HUES48 (cell line): Measurements from ENCODE around the gene ALKBH4.
"Not testable (repeated sequence)": the region's sequence is repeated elsewhere in the genome, so short reads cannot be mapped to it uniquely, and the experiment has no call there.

Experiments
- H3K27ac ChIP-seq: one replicate; pipeline ENCODE4 v1.7.0; 2013; ENCODE audit warnings: low read depth, low read length, inconsistent platforms
- H3K27me3 ChIP-seq: 2 replicates; pipeline ENCODE4 v1.6.1; 2013; ENCODE audit warnings: mild to moderate bottlenecking, low read length; ENCODE audit not compliant: control insufficient read depth, insufficient read depth
- H3K36me3 ChIP-seq: 2 replicates; pipeline ENCODE4 v1.6.1; 2013; ENCODE audit warnings: low read length; ENCODE audit not compliant: control insufficient read depth, insufficient read depth
- H3K4me1 ChIP-seq: 2 replicates; pipeline ENCODE4 v1.6.1; 2013; ENCODE audit warnings: mild to moderate bottlenecking, low read length; ENCODE audit not compliant: control insufficient read depth, insufficient read depth
- H3K4me3 ChIP-seq: 2 replicates; pipeline ENCODE4 v1.5.1; 2013; ENCODE audit warnings: mild to moderate bottlenecking, low read depth, low read length
- H3K9ac ChIP-seq: 2 replicates; pipeline ENCODE4 v1.6.1; 2013; ENCODE audit warnings: mild to moderate bottlenecking, low read depth, low read length, moderate library complexity
- H3K9me3 ChIP-seq: 2 replicates; pipeline ENCODE4 v1.6.1; 2013; ENCODE audit warnings: low read length; ENCODE audit not compliant: control insufficient read depth, insufficient read depth

The ALKBH4 gene

DNA sequence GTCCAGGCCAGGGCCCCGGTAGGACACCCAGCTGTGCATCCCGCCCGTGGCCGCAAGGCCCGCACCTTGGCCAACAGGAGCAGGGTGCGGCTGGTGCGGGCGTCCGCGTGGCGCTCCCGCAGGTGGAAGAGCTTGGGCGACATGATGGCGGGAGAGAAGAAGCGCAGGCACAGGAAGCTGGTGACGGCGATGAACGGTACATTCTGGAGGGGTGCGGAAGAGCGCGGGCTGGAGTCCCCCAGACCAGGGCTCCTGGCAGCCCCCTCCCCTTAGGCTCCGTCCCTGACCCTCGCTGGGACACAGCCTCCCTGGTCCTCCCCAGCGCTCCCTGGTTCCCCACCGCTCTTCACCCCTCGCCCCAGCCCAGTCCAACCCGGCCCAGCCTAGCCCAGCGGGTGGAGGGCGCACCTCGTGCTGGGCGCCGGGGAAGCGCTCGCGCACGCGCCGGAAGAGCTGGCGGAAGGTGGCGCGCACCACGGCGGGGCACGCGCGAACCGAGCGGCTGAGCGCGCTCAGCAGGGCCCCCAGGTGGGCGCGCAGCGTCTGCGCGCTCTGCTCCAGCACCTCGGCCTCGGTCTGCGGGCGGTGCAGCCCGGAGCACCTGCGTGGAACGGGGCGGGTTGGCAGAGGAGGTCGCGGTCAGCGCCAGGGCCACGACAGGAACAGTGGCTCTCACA lies 29.9 kb upstream of the ALKBH4 start:
- not testable (repeated sequence) for H3K27me3 ChIP-seq, H3K27ac ChIP-seq, H3K4me1 ChIP-seq, H3K9me3 ChIP-seq, H3K9ac ChIP-seq, H3K36me3 ChIP-seq, H3K4me3 ChIP-seq

DNA sequence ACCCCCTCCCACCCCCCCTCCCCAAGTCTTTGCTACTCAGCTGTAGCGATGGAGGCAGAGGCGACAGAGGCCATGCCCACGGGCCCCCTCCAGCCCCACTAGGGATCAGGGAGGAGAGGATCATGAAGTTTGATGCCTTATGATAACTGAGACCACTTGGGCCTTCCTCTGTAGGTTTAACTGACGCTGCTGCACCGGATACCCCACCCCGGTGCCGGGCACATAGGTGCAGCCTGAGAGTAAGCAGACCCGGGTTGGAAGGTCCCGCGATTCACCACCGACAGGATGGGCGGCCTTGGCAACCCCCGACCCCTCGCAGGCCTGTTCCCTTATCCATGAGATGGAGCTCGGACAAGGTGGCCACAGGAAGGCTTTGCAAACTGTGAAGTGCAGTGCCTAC lies 29.4 kb upstream of the ALKBH4 start:
- H3K4me1 ChIP-seq, H3K27ac ChIP-seq, H3K36me3 ChIP-seq, H3K4me3 ChIP-seq, H3K9me3 ChIP-seq, H3K9ac ChIP-seq, H3K27me3 ChIP-seq: not testable (repeated sequence)

DNA sequence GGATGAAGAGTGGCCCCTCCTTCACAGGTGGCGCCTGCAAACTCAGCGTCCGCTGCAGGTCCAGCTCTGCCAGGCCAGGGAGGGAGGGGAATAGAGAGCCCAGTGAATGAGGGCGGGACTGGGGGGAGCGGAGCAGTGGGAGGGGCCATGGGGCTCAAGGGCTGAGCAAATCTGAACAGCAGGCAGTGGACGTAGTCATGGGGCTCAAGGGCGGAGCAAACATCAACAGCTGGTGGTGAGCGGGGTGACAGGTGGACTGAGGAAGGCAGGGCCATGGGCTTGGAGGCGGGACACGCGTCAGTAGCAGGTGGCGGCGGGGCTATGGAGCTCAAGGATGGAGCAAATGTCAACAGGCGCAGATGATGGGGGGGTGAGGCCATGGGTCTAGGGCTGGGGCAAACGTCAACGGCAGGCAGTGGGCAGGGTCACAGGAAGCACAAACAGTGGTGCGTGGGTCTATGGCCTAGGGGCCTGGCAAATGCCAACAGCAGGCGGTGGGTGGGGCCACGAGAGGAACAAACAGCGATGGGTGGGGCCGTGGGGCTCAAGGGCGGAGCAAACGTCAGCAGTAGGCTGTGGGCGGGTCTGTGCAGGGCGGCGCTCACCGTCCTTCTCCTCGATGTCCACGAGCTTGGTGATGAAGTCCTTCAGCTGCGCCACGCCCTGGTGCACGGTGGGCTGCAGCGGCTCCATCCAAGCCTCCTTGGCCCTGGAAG lies 28.7 kb upstream of the ALKBH4 start:
- not testable (repeated sequence) for H3K4me1 ChIP-seq, H3K9me3 ChIP-seq, H3K9ac ChIP-seq, H3K36me3 ChIP-seq, H3K27me3 ChIP-seq, H3K4me3 ChIP-seq, H3K27ac ChIP-seq

DNA sequence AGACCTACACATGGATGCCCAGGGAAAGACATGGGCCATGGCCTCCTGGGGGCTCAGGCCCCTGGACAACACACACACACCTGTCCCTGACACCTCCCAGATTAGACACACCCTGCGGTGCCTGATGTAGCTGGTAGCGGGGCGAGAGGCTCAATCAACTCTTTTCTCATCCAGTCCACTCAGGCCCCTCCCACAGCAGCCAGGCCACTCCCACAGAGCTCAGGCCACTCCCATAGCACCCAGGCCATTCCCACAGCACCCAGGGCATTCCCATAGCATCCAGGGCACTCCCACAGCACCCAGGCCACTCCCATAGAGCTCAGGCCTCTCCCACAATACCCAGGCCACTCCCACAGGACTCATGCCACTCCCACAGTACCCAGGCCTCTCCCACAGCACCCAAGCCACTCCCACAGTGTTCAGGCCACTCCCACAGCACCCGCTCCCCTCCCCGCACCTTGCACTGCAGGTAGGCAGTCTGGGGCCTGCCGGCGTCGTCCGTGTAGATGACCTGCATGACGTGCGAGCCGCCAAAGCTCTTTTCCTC lies 25.9 kb upstream of the ALKBH4 start:
- not testable (repeated sequence) for H3K27ac ChIP-seq, H3K36me3 ChIP-seq, H3K27me3 ChIP-seq, H3K4me1 ChIP-seq, H3K9me3 ChIP-seq, H3K9ac ChIP-seq, H3K4me3 ChIP-seq

DNA sequence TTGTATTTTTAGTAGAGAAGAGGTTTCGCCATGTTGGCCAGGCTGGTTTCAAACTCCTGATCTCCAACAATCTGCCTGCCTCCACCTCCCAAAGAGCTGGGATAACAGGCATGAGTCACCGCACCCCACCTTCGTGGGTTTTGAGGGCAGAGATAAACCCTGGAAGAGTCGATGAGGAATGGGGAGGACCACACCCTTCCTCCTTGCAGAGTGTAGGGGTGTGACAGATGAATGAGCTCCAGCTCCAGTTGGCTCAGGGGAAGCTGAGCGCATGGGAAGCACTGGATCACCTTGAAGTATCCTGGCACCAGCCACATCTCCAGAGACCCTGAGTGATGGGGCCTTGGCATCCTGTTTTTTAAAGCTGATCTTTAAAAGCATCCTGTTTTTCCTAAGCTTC lies 19.7 kb upstream of the ALKBH4 start:
- not testable (repeated sequence) for H3K27me3 ChIP-seq, H3K9ac ChIP-seq, H3K4me1 ChIP-seq, H3K4me3 ChIP-seq, H3K36me3 ChIP-seq, H3K9me3 ChIP-seq, H3K27ac ChIP-seq

DNA sequence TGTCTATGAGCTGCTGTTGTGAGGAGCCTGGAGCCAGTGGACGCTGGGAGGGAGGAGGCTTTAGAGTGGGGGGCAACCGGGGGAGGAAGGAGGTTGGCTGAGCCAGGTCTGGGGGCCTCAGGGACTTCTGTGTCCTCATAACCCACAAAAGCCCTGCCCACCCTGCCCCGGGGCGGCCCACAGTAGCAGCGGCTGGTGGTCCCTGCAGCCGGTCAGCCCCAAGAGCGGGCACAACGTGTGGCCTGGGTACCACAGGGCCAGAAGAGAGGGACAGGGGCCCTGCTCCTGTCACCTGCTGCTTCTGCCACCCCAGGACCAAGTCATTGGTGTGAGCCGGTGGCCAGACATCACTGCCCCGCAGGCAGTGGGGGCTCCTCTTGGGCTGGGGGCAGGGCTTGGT lies 17.3 kb upstream of the ALKBH4 start:
- not testable (repeated sequence) for H3K4me3 ChIP-seq, H3K36me3 ChIP-seq, H3K27me3 ChIP-seq, H3K4me1 ChIP-seq, H3K9me3 ChIP-seq, H3K9ac ChIP-seq, H3K27ac ChIP-seq

DNA sequence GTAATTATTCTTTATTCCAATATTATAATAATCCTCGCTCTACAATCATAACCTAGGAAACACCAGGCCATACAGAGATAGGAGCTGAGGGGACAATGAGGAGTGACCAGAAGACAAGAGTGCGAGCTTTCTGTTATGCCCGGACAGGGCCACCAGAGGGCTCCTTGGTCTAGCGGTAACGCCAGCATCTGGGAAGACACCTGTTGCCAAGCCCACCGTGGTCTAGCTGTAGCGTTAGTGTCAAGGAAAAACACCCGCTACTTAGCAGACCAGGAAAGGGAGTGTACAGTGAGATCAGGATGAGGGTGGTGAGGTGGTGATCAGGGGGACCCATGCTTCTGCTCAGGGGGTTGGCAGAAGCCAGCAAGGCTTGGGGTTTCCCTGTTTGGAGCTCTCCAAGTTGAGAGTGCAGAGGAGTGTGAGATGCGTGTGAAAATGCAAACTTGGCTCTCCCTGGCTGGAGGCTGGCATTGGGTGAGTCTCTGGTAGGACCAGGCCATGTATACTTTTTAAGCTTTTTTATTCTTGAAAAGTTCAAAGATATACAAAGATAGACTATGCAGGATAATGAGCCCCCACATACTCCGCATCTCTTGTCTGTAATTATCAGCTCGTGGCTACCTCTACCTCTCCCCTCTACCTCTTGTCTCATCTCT lies 15.4 kb upstream of the ALKBH4 start:
- not testable (repeated sequence) for H3K27ac ChIP-seq, H3K4me1 ChIP-seq, H3K9me3 ChIP-seq, H3K36me3 ChIP-seq, H3K27me3 ChIP-seq, H3K9ac ChIP-seq, H3K4me3 ChIP-seq

DNA sequence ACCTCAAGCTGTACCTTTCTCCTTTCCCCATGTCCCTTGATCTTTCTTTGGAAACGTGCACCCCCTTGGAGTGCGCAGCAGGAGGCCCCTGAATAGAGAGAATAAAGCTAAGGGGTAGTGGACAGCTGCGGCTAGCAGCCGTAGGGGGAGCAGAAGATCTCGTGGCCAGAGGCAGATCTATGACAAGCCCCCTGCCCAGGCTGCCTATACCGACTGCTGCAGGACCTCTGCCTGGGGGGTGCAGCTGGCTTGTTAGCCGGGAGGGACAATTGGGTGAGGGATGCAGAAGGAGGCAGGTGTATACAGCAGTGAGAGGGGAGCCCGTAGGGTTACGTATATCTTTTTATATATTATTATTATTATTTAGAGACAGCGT lies 14.5 kb upstream of the ALKBH4 start:
- H3K27me3 ChIP-seq, H3K4me1 ChIP-seq, H3K9me3 ChIP-seq, H3K9ac ChIP-seq, H3K27ac ChIP-seq, H3K36me3 ChIP-seq, H3K4me3 ChIP-seq: not testable (repeated sequence)

DNA sequence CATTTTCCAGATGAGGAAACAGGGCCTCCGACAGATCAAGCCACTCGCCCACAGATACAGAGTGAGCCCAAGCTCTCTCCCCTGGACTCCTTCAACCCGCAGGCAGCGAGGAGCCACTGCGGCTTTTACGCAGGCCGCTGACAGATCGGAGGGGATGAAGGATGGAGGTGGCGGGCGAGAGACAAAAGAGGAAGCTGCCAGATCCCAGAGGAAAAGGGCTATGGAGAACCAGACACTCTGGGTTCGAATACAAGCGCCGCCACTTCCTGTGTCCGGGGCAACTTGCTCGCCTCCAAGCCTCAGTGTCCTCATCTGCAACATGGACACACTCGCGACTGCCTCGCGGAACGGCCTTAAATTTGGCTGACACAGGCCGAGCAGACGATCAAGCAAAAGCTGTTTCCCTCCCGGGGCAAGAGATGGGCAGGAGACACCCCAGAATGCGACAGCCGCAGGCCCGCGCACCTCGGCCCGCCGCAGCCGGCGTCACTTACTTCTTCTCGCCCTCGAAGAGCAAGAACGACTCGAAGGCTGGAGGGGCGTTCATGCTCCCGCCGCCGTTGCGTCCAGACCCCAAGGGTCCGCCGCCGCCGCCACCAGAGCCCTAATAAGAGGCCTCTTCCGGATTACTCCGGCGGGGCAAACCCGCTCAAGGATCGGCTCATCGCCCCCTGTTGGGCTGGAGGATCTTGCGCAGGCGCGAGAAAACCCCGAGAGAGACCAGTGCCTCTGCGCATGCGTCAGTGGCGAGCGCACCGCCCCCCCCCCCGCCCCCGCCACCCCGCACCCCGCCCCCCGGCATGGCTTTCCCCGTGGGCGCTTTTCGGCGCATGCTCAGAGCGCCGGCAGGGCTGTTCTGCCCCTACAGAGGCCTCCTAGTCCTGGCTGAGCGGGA lies 13.9 kb upstream of the ALKBH4 start, which contains the start of gene POLR2J:
POLR2J (minus strand) TSS at position 609 of the 895 bp plus-strand sequence; CDS start at position 547, 62 bp downstream.
- H3K9ac ChIP-seq, H3K27ac ChIP-seq, H3K36me3 ChIP-seq, H3K4me1 ChIP-seq, H3K9me3 ChIP-seq, H3K27me3 ChIP-seq: not testable (repeated sequence)
- peak within 1 kb of the TSS; percentile 47 for H3K4me3 ChIP-seq

DNA sequence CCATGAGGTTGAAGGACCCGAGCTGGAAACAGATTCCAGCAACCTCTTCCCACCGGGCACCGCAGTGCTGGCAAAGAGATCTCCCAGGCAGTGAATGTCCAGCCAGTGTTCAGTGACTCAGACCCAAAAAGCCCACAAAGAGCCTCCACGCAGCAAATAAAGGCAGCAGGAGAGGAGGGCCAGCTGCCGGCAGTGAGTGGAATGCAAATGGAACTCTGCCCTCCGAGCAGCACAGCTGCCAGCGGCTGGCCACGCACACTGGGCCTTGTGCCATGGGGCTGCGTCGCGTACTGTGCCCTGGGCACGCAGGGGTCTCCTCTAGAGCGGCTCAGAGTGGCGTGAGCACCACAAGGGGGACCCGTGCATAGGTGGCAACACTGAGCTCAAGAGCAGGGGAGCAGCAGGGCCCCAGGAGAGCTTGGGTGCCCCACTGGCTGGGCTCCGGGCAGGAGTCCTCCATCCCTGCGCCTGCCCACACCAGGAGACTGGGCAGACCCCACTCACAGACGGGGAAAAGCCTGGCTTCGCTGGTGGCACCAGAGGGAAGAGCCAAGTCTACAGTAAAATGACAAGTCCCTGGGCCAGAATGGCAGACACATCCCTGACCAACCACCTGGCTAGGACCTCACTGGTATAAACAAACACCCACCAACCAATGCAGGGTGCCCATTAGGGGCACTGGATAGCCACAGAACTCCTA lies 10.2 kb upstream of the ALKBH4 start:
- not testable (repeated sequence) for H3K9ac ChIP-seq, H3K4me3 ChIP-seq, H3K27me3 ChIP-seq, H3K27ac ChIP-seq, H3K4me1 ChIP-seq, H3K9me3 ChIP-seq
- H3K36me3 ChIP-seq = peaks cover 26% of the 10 kb centered on the region
